ENCODE measurements around the gene ASAP2.

ASAP2 gene

GRCh38 chr2:9184361-9184760 is 22.3 kb upstream of the ASAP2 start:
- no peak for DNase-seq (ENCODE audit: low read depth in 3 of 3)

- no peak for DNase-seq (ENCODE audit: low read depth in 3 of 3)
These were observed 18.9 kb upstream of the ASAP2 start for GRCh38 chr2:9187620-9188214.

- DNase-seq (ENCODE audit: low read depth in 3 of 3) = no peak
These were observed 17.8 kb upstream of the ASAP2 start for GRCh38 chr2:9188823-9189222.

- DNase-seq (ENCODE audit: low read depth in 3 of 3) = no peak
These were observed 16.7 kb upstream of the ASAP2 start for GRCh38 chr2:9189901-9190300.

- no peak for DNase-seq (ENCODE audit: low read depth in 3 of 3)
These were observed 15.6 kb upstream of the ASAP2 start for GRCh38 chr2:9191041-9191481.

GRCh38 chr2:9192712-9193111 is 13.9 kb upstream of the ASAP2 start:
- DNase-seq (ENCODE audit: low read depth in 3 of 3) = no peak

- no peak for DNase-seq (ENCODE audit: low read depth in 3 of 3)
These were observed 12.3 kb upstream of the ASAP2 start for GRCh38 chr2:9194352-9194751.

- no peak for DNase-seq (ENCODE audit: low read depth in 3 of 3)
These were observed 10.0 kb upstream of the ASAP2 start for GRCh38 chr2:9196637-9197036.

GRCh38 chr2:9197916-9198315 is 8.7 kb upstream of the ASAP2 start:
- DNase-seq (ENCODE audit: low read depth in 3 of 3) = no peak

- no peak for DNase-seq (ENCODE audit: low read depth in 3 of 3)
These were observed 6.6 kb upstream of the ASAP2 start for GRCh38 chr2:9199716-9200632.

- no peak for DNase-seq (ENCODE audit: low read depth in 3 of 3)
These were observed 6.0 kb upstream of the ASAP2 start for GRCh38 chr2:9200633-9201015.

GRCh38 chr2:9201185-9201891 is 5.3 kb upstream of the ASAP2 start:
- DNase-seq (ENCODE audit: low read depth in 3 of 3) = no peak

- no peak for DNase-seq (ENCODE audit: low read depth in 3 of 3)
These were observed 3.6 kb upstream of the ASAP2 start for GRCh38 chr2:9203006-9203405.

GRCh38 chr2:9203876-9204275 is 2.7 kb upstream of the ASAP2 start:
- no peak for DNase-seq (ENCODE audit: low read depth in 3 of 3)

GRCh38 chr2:9204939-9205338 is 1.7 kb upstream of the ASAP2 start:
- no peak for DNase-seq (ENCODE audit: low read depth in 3 of 3)

GRCh38 chr2:9205486-9205885 is 1.1 kb upstream of the ASAP2 start:
- DNase-seq (ENCODE audit: low read depth in 3 of 3) = no peak

GRCh38 chr2:9206991-9207640 is 504 bp downstream of the ASAP2 start:
- DNase-seq (ENCODE audit: low read depth in 3 of 3) = peak in 1 of 3 experiments; percentile 8

- DNase-seq (ENCODE audit: low read depth in 3 of 3) = no peak
These were observed 1.2 kb downstream of the ASAP2 start for GRCh38 chr2:9207641-9208311.

- DNase-seq (ENCODE audit: low read depth in 3 of 3) = no peak
These were observed 2.3 kb downstream of the ASAP2 start for GRCh38 chr2:9208875-9209274.

- DNase-seq (ENCODE audit: low read depth in 3 of 3) = no peak
These were observed 3.4 kb downstream of the ASAP2 start for GRCh38 chr2:9210030-9210429.

GRCh38 chr2:9211496-9211895 is 4.9 kb downstream of the ASAP2 start:
- no peak for DNase-seq (ENCODE audit: low read depth in 3 of 3)

Measured in stimulated activated CD4-positive, alpha-beta T cell treated with anti-CD3 and anti-CD28 coated beads, TNF-alpha, amount 100 ng/mL, for 4 hours (primary cell).